ENCODE results near the gene RPS15. TPM values are rescaled to one million over a fixed set of nuclear protein-coding genes. Genes with fewer than 3 reads are reported as not detected.

Gene RPS15
- total RNA-seq, 1 donor from 2014 or later: 1,450 TPM

Other genes starting within 250 kb of the RPS15 start
- gene STK11, start 232.6 kb upstream of the RPS15 start, total RNA-seq: 65.7 and 71.1 TPM in 2 replicates
- 3.5 and 3.7 TPM in 2 replicates for gene CBARP, start 200.4 kb upstream of the RPS15 start, total RNA-seq
- 233 and 240 TPM in 2 replicates for gene ATP5F1D, start 196.6 kb upstream of the RPS15 start, total RNA-seq
- gene MIDN, start 189.8 kb upstream of the RPS15 start, total RNA-seq: 84.7 and 85.4 TPM in 2 replicates
- gene CIRBP, start 169.1 kb upstream of the RPS15 start, total RNA-seq: 214 and 226 TPM in 2 replicates
- 91.7 and 99.4 TPM in 2 replicates for gene FAM174C, start 162.9 kb upstream of the RPS15 start, total RNA-seq
- gene EFNA2, start 152.5 kb upstream of the RPS15 start, total RNA-seq: not detected in 2 replicates
- gene NDUFS7, start 54.5 kb upstream of the RPS15 start, total RNA-seq: 88.7 and 104 TPM in 2 replicates
- gene GAMT, start 36.9 kb upstream of the RPS15 start, total RNA-seq: 30.6 and 33.9 TPM in 2 replicates
- gene DAZAP1, start 30.8 kb upstream of the RPS15 start, total RNA-seq: 282 and 290 TPM in 2 replicates
- gene APC2, start 11.7 kb downstream of the RPS15 start, total RNA-seq: 0.07 and 0.21 TPM in 2 replicates
- gene C19orf25, start 40.8 kb downstream of the RPS15 start, total RNA-seq: 33.0 and 37.9 TPM in 2 replicates
- gene PCSK4, start 52.0 kb downstream of the RPS15 start, total RNA-seq: 2.1 and 2.6 TPM in 2 replicates
- 1.6 and 2.1 TPM in 2 replicates for gene REEP6, start 52.8 kb downstream of the RPS15 start, total RNA-seq
- gene ADAMTSL5, start 74.6 kb downstream of the RPS15 start, total RNA-seq: 4.9 and 6.4 TPM in 2 replicates
- gene PLK5, start 85.7 kb downstream of the RPS15 start, total RNA-seq: not detected in 2 replicates
- gene MEX3D, start 129.9 kb downstream of the RPS15 start, total RNA-seq: 14.9 and 15.4 TPM in 2 replicates
- 123 and 125 TPM in 2 replicates for gene MBD3, start 154.5 kb downstream of the RPS15 start, total RNA-seq
- gene UQCR11, start 167.1 kb downstream of the RPS15 start, total RNA-seq: 163 and 184 TPM in 2 replicates
- 153 and 173 TPM in 2 replicates for gene TCF3, start 214.2 kb downstream of the RPS15 start, total RNA-seq

Data from activated T-helper 2 cell treated with anti-CD3 and anti-CD28 coated beads, Interferon-gamma antibody, Interleukin-2, Interleukin-4, amounts not matched to agents 10 μg/mL and 5 μg/mL and 100 μg/mL, durations not matched to agents 14 hours and 24 hours and 36 hours (primary cell).